HCEC 1CT (cell line): ENCODE measurements around the gene KDM6B.
A peak's percentile ranks its signal among the peaks of the same experiment; 100 is the strongest.
"Not testable (repeated sequence)": the region's sequence is repeated elsewhere in the genome, so short reads cannot be mapped to it uniquely, and the experiment has no call there.

Experiments used
- DNase-seq: peaks from one replicate; pipeline ENCODE4 v3.0.0-alpha.2; 2017

The KDM6B gene

GRCh38 chr17:7853691-7854038 lies 19.6 kb downstream of the KDM6B start:
- DNase-seq = no peak

DNA sequence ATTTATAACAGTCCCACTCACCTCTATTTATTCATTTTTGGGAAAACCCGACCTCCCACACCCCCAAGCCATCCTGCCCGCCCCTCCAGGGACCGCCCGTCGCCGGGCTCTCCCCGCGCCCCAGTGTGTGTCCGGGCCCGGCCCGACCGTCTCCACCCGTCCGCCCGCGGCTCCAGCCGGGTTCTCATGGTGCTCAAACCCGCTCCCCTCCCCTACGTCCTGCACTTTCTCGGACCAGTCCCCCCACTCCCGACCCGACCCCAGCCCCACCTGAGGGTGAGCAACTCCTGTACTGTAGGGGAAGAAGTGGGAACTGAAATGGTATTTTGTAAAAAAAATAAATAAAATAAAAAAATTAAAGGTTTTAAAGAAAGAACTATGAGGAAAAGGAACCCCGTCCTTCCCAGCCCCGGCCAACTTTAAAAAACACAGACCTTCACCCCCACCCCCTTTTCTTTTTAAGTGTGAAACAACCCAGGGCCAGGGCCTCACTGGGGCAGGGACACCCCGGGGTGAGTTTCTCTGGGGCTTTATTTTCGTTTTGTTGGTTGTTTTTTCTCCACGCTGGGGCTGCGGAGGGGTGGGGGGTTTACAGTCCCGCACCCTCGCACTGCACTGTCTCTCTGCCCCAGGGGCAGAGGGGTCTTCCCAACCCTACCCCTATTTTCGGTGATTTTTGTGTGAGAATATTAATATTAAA lies 20.2 kb downstream of the KDM6B start:
- no peak for DNase-seq

DNA sequence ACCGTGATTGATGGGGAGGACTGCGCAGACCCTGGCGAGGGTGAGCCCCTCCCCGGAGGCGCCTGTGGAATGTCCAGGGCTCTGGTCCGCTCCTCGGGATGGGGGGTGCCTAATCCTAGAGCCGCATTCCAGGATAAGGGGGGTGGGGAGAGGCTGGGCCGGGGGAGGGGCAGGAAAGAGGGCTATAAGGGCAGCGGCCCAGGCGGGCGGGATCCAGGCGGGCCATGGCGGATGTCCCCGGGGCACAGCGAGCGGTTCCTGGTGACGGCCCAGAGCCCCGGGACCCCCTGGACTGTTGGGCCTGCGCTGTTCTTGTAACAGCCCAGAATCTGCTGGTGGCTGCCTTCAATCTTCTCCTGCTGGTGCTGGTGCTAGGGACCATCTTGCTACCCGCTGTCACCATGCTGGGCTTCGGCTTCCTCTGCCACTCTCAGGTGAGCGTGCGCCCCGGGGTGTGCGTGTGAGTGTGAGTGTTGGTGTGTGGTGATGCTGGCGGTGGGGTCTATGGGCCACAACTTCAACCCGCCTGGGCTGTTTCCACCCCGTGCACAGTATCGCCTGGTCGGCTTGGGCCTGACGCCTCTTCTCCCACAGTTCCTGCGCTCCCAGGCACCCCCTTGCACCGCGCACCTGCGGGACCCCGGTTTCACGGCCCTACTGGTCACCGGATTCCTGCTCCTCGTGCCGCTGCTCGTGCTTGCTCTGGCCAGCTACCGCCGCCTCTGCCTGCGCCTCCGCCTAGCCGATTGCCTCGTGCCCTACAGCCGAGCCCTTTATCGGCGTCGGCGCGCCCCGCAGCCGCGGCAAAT lies 21.0 kb downstream of the KDM6B start, which contains the start of gene TMEM88:
Gene TMEM88, plus strand, starts transcription at position 216 of the 809 bp plus-strand sequence. Its CDS starts 9 bp downstream, at position 225.
- no peak for DNase-seq

- no peak for DNase-seq
Observed at GRCh38 chr17:7855660-7856010, 21.6 kb downstream of the KDM6B start.

DNA sequence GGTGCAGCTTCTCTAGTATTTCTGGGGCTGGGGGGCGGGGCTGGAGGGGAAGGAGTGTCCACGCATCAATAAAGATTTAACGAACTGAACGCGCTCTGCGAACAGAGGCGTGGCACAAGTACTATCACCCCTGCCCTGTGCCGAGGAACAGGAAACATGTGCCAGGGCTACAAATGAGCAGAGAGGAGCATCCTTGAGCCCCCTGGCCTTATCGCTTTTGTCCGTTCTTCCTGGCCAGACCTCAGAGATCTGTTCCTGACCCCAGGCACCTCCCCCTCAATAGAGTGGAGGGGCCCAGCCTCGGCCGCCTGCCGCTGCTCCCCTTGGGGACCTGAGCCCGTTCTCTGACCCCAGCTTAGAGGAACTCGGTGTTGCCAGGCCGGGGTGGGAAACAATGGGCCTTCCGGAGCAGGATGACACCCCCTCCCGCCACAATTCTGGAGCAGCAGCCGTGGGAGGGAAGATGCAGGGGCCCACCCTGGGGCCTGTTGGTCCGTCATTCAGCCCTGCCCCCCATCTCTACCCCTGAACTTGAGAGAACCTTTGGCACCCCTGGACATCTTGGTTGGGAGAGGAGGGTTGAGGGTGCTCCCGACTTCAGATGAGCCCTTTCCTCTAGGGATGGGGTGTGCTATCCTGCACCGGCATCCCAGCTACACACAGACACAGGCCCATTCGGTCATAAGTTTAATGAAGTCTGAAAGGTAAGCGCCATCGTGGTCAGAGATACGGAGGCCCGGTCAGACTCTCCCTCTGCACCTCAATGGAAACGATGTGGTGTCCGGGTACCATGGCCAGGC lies 22.2 kb downstream of the KDM6B start:
- peak; percentile 30 for DNase-seq

- DNase-seq = peak; percentile 99
Observed at GRCh38 chr17:7856811-7857712, 23.0 kb downstream of the KDM6B start, which contains the start of gene NAA38. Gene NAA38 (minus strand): TSS chr17:7857559. CDS start chr17:7857463, 96 bp downstream.

DNA sequence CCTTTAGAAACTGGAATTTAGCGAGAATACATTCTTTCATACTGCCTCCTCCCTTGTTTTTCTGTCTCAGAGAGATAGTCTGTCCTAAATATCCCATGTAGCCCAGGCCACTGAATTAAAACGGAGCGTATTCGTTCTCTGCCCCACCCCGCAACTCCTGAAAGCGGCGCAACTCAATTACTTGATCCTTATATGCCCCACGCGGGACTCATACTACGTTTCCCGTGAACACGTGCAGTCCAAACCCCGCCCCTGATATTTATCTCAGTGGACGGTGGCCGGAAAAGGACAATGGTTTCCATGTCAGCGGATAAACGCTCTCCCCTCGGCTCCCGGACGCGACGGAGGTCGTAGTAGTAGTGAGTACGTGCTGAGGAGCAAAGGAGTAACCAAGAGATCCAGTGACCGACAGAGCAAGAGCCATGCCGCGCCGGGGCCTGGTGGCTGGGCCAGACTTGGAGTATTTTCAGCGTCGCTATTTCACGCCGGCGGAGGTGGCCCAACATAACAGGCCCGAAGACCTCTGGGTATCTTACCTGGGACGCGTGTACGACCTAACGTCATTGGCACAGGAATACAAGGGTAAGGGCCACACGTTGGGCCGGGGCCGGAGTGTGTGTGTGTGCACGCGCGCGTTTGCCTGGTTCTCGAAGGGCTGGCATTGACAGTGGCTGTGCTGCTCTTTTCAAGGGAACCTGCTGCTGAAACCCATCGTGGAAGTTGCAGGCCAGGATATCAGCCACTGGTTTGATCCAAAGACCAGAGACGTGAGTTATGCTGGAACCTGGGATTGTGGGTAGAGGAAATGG lies 23.9 kb downstream of the KDM6B start, which contains the start of gene CYB5D1:
Gene CYB5D1, plus strand, starts transcription at position 291 of the 809 bp plus-strand sequence. Its CDS starts 132 bp downstream, at position 423.
- peak; percentile 86 for DNase-seq

- peak; percentile 56 for DNase-seq
Observed at GRCh38 chr17:7858522-7858810, 24.4 kb downstream of the KDM6B start.

GRCh38 chr17:7859028-7859427 lies 25.0 kb downstream of the KDM6B start:
- DNase-seq = no peak

- peak; percentile 38 for DNase-seq
Observed at GRCh38 chr17:7862692-7863437, 28.8 kb downstream of the KDM6B start.

GRCh38 chr17:7864384-7864783 lies 30.4 kb downstream of the KDM6B start:
- not testable (repeated sequence) for DNase-seq

DNA sequence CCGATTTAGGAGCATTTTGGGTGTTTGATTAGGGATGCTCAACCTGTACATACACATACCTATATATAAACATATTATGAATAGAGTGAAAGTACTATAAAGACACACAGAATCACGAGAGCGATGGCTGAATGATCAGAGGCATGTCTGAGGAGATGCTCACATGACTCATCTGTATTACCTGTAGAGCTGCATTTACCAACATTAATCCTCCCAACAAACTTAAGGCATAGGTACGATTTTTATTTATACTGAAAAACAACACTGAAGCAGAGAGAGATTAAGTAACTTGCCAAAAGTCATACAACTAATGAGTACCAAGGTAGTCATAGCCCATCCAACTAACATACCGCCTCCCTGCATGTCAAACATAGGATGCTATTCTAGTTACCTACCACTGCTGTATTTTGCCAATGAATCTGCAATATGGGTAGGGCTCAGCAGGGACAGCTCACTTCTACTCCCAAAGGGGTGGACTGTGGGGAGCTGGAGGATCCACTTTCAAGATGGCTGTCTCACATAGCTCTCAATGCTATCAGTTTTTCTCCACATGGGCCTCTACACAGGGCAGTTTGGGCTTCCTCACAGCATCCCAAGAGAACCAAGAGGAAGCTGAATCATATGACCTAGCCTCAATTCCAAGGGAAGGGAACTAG lies 31.1 kb downstream of the KDM6B start:
- DNase-seq = no peak

GRCh38 chr17:7867881-7868329 lies 33.9 kb downstream of the KDM6B start:
- DNase-seq = no peak

- DNase-seq = no peak
Observed at GRCh38 chr17:7873051-7873450, 39.0 kb downstream of the KDM6B start.

- no peak for DNase-seq
Observed at GRCh38 chr17:7875804-7876370, 41.9 kb downstream of the KDM6B start.

- DNase-seq = no peak
Observed at GRCh38 chr17:7878234-7878633, 44.2 kb downstream of the KDM6B start.

GRCh38 chr17:7880076-7880868 lies 46.3 kb downstream of the KDM6B start:
- no peak for DNase-seq

DNA sequence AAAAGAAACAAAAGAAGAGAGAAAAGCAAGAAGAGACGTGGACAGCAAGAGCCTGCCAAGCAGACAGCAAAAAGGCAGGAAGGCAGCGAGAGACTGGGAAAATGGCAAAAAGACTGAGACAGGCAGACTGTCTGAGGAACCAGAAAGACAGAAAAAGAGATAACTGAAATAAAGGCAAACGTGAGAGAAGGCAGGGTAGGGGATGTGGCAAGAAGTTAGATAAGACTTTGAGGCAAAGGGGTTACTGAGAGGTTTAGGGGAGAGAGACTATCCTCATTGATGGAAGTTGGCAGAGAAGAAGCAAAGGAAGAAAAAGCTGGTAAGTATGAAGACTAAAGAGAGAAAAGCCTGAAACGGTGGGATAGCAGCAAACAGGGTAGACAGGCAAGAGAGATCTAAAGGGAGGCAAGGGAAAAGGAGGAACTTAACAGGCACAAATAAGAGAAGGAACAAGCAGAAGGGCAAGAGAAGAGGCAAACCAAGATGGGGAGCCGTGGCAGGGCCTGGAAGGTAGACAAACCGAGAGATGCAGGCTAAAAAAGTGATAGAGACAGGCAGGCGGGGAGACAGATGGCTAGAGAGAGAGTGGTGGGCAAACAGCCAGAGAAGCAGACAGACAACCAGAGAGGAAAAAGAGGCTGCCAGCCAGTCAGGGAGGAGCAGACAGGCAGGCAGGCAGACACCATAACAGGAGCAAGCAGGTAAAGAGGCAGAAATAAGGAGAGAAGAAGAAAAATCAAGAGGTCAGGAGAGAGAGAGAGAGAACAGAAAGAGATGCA lies 47.4 kb downstream of the KDM6B start:
- no peak for DNase-seq
